A673 (cell line): ENCODE results near the gene PRKAA2.

ENCODE experiments used
- CTCF ChIP-seq: fragments of 300-800, 200-600 bp; sonication (generic); conservative IDR thresholded peaks from 2 replicates; pipeline ENCODE4 v1.5.1; 2017; ENCODE audit warnings: low read depth, mild to moderate bottlenecking, antibody characterized with exemption, low read length, moderate library complexity, mixed read lengths
- EZH2 ChIP-seq: fragments of 200-600 bp; sonication (generic); IDR thresholded peaks from 2 replicates; pipeline ENCODE4 v1.6.1; 2017; ENCODE audit warnings: borderline replicate concordance, low read depth, mild to moderate bottlenecking, mixed read lengths, antibody characterized with exemption, low read length; ENCODE audit not compliant: poor library complexity, severe bottlenecking

- no peak for TF ChIP-seq CTCF
- no peak for TF ChIP-seq EZH2
Measured at GRCh38 chr1:56665384-56665783, 20.3 kb downstream of the PRKAA2 start.
